PC-3 (cell line): ENCODE data around the gene ZBTB37.

Experiments used
- CTCF ChIP-seq: fragments of 300-600 bp; sonication (generic); conservative IDR thresholded peaks from 2 replicates; pipeline ENCODE4 v1.5.1; 2017; ENCODE audit warnings: antibody characterized with exemption, low read depth, mild to moderate bottlenecking, low read length
- EZH2 ChIP-seq: fragments of 300-600 bp; sonication (generic); IDR thresholded peaks from one replicate; pipeline ENCODE4 v1.6.1; 2017; ENCODE audit warnings: antibody characterized with exemption, mild to moderate bottlenecking, low read length; ENCODE audit not compliant: unreplicated experiment
- EZH2phosphoT487 ChIP-seq: fragments of 300-600 bp; sonication (generic); IDR thresholded peaks from 2 replicates; pipeline ENCODE4 v1.6.1; 2018; ENCODE audit warnings: mild to moderate bottlenecking, antibody characterized with exemption, low read length, borderline replicate concordance

- TF ChIP-seq EZH2phosphoT487 (no peak), CTCF (no peak), EZH2 (no peak)
Measured at GRCh38 chr1:173916667-173917066, 48.5 kb downstream of the ZBTB37 start.
